GM12873 (cell line): Measurements from ENCODE around the gene GABRB1.

Experiments used
- TF ChIP-seq, protein P1 (sequence below): IDR thresholded peaks from 2 replicates; pipeline ENCODE4 v1.5.1; 2012; ENCODE audit warnings: low read depth, mild to moderate bottlenecking, moderate library complexity, low read length, control low read depth; ENCODE audit not compliant: insufficient read depth; ENCODE audit errors: missing control alignments

The GABRB1 gene

DNA sequence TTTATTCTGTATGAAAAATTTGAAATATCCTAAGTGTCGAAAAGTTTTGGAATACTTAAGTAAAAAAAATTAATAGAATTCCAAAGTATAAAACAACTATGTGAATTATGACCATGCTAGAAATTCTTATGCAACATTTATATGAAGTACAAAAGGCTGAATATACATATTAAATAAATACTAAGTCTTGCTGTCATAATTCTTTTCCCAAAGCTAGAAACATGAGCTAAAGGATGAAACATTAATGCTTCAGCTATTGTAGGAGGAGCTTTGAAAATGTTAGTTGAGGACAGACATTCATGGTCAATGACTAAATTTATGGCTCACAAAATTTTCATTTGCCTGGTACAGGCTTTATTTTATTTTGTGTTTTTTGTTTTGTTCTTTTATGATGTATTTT, 207.3 kb downstream of the GABRB1 start:
- TF ChIP-seq, protein P1, sequence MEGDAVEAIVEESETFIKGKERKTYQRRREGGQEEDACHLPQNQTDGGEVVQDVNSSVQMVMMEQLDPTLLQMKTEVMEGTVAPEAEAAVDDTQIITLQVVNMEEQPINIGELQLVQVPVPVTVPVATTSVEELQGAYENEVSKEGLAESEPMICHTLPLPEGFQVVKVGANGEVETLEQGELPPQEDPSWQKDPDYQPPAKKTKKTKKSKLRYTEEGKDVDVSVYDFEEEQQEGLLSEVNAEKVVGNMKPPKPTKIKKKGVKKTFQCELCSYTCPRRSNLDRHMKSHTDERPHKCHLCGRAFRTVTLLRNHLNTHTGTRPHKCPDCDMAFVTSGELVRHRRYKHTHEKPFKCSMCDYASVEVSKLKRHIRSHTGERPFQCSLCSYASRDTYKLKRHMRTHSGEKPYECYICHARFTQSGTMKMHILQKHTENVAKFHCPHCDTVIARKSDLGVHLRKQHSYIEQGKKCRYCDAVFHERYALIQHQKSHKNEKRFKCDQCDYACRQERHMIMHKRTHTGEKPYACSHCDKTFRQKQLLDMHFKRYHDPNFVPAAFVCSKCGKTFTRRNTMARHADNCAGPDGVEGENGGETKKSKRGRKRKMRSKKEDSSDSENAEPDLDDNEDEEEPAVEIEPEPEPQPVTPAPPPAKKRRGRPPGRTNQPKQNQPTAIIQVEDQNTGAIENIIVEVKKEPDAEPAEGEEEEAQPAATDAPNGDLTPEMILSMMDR = no peak

DNA sequence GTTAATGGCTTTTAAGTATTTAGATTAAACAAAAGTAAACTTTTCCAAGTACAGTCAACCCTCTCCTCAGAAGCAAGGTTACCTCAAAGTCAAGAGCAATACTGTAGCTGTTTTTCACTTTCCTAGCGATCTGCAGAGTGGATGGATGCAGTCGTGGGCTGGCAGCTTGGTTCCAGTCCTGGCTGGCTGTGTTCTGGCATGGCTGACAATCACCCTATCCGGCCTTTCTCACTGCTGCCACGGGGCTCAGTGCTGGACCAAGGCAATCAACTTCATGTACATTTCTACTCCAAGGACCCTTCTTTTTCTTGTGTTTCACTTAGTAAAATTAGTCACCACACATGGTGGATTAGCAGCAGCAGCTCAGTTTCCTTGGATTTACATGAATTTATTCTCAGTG, 208.3 kb downstream of the GABRB1 start:
- TF ChIP-seq, protein P1 = no peak

DNA sequence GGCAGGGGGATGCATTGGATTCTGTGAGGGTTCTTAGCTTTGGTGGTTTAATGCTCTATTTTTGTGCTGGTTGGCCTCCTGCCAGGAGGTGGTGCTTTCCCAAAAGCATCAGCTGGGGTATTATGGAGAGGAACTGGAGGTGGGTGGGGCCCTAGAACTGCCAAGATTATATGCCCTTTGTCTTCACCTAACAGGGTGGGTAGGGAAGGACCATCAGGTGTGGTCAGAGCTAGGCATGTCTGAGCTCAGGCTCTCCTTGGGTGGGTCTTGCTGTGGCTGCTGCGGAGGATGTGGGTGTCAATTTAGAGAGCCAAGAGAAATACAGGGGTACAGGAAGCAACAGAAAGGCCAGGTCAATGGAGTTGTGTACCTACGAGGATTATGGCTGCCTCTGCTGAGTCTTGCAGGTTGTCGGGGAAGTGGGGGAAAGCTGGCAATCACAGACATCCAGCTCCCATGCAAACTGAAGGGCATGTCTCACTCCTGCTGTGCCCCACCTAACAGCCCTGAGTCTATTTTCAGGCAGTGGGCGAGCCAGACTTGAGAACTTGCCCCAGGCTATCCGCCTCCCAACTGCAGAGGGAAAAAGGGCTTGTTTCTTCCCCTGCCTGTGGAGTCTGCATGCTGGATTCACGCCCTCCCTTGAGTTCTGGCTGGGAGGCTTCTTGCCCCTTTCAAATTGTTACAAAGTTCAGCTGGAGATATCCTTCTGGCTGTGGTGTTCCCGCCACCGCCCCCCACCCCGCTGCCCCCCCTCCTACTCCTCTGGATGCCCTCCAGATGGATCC, 220.2 kb downstream of the GABRB1 start:
- TF ChIP-seq, protein P1 = no peak

DNA sequence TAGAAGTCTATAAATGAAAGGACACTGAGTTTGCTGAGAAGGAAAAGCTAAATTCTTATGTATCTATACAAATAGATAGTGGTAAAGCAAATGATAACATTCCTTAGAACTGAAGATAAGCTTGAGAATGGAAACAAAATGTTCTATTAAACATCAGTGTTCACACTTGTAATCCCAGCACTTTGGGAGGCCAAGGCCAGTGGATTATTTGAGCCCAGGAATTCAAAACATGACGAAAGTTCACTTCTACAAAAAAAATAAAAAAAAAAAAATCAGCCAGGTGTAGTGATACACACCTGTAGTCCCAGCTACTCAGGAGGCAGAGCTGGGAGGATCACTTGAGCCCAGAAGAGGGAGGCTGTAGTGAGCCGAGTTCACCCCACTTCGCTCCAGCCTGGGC, 232.4 kb downstream of the GABRB1 start:
- TF ChIP-seq, protein P1 = no peak

DNA sequence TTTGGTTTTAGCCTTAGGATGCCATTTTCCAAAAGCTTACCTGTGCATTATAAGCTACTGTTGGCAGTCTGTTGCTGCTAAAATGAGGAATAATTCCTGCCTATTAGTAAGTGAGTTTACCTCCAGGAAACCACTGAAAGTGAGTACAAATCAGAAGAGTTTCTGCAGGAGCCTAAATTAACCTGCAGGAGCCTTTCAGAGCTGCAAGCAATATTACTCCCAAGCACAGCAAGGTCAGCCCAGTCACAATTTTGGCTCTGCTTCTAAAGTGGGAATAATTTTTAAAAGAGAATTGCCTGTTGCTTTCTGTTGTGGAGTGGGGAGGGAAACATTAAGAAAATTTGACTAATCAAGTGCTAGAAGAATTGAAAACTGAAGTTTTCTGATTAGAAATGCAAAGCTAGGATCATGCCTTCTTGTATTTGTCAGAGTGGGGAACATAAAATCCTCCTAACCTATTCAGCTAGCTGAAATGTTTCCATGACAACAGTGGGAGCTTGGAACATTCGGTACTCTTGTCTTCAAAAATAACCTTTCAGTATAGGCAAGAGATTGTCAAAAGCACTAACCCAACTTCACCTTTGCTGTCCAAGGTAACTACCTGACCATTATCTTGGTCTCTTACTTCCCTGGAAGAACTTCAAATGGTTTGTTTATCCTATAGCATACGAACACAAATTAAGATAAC, 239.0 kb downstream of the GABRB1 start:
- TF ChIP-seq, protein P1 = no peak

DNA sequence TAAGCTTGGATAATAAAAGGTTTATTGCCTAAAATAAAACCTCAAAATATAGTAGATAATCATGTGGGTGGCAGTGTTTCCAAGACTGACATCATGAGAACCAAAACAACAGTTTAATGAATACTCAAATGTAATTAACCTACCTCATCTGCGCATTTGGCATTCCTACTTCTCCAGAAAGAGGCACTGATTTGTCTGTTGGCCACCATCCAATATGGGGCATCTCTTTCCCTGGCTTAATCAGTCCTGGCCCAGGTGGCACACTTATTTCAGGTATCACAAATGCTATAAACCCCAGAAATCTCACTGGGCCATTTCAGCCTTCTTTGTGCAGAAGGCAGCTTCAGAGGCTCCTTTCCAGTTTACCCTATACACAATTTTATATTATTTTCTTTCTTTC, 239.9 kb downstream of the GABRB1 start:
- TF ChIP-seq, protein P1 = no peak

DNA sequence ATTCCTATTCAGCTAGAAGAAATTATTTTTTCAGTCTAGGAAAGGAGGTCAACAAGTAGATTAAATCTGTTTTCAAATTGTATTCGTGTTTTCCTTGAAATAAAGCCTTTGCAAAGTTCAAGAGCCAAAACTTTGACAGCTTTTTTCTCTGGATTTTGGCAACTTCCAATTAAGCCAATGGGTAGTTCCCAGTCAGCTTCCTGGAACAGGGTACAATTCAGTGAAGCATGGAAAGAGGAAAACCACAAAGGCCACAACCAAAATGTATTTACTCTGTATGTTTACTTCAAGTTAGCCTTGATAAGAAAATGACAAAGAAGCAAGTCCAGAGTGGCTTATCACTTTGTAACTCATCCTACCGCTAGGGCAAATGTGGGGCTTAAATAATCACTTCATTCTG, 243.5 kb downstream of the GABRB1 start:
- TF ChIP-seq, protein P1 = no peak
